Measurements from ENCODE around the gene PCSK4.

DNA sequence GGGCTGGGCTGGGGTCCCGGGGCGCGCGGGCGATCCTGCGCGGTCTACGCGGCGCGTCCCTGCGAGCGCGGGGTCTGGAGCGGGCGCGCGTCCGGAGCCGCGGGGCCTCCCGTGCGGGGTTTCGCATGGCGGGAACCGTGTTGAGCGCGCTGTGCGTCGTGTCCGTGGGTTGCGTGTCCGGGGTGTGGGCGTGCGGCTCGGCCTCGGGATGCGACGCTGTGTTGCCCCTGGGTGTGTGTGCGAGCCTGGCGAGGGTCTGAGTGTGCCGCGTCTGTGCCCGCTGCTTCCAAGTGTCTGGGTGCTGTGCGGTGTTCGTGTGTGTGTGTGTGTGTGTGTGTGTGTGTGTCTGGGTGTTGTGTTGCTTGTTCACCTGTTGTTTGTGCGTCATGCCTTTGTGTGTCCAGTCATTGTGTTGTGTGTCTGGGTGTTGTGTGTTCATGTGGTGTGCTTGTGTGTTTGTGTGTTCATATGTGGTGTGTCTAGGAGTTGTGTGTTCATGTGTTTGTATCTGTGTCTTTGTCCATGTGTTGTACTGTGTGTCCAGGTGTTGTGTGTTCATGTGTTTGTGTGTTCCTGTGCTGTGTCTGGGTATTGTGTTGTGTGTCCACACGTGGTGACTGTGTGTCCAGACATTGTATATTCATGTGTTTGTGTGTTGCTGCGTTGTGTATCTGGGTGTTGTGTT, 34.3 kb upstream of the PCSK4 start:
- TF ChIP-seq, protein P1, sequence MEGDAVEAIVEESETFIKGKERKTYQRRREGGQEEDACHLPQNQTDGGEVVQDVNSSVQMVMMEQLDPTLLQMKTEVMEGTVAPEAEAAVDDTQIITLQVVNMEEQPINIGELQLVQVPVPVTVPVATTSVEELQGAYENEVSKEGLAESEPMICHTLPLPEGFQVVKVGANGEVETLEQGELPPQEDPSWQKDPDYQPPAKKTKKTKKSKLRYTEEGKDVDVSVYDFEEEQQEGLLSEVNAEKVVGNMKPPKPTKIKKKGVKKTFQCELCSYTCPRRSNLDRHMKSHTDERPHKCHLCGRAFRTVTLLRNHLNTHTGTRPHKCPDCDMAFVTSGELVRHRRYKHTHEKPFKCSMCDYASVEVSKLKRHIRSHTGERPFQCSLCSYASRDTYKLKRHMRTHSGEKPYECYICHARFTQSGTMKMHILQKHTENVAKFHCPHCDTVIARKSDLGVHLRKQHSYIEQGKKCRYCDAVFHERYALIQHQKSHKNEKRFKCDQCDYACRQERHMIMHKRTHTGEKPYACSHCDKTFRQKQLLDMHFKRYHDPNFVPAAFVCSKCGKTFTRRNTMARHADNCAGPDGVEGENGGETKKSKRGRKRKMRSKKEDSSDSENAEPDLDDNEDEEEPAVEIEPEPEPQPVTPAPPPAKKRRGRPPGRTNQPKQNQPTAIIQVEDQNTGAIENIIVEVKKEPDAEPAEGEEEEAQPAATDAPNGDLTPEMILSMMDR (IDR thresholded peaks at IDR 0.05; ENCODE audit: low read depth, low read length, poor library complexity, severe bottlenecking): no peak
- no peak for TF ChIP-seq EZH2phosphoT487 (IDR thresholded peaks at IDR 0.05; ENCODE audit: borderline replicate concordance, low read length)

Data from DOHH2 (cell line).